GM23248 (cell line): Measurements from ENCODE around the gene PRR36.

Experiments used
- EZH2 ChIP-seq: fragments of 200-600 bp; sonication (generic); IDR thresholded peaks from 2 replicates; pipeline ENCODE4 v1.6.1; 2018; ENCODE audit warnings: antibody characterized with exemption, mild to moderate bottlenecking; ENCODE audit not compliant: insufficient read depth, poor library complexity, severe bottlenecking
- EZH2phosphoT487 ChIP-seq: fragments of 200-600 bp; sonication (generic); IDR thresholded peaks from 2 replicates; pipeline ENCODE4 v1.6.1; 2018; ENCODE audit warnings: antibody characterized with exemption, moderate library complexity, mild to moderate bottlenecking, low read depth; ENCODE audit not compliant: insufficient read depth

DNA sequence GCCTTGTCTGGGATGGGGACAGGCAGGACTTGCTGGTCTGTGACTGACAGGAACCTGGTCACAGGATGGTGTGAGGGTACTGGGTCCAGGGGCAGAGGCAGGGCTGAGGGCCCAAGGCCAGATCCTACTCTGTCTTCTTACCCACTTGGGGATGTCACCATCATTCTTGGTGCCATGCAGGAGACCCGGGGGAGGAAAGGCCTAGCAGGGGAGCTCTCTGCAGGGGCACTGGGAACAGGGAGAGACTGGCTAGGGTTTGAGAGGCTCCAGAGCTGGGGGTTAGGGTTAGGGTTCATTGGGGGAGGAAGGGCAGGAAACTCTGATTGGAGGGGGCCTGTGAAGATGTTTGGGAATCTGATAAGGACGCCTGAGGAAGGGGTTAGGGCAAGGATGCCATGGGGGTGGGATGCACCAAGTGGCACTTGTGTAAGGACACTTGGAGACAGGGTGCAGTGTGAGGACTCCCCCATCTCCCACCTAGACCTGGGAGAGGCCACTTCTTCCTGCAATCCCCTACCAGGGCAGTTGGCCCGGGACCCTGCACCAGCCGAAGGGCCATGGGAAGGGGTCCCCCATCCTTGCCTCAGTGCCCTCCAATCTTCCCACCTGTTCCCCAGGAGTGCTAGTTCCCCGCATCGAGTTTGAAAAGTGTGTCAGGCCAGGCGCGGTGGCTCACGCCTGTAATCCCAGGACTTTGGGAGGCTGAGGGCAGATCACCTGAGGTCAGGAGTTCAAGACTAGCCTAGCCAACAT lies 6.9 kb downstream of the PRR36 start:
- no peak for TF ChIP-seq EZH2phosphoT487
- TF ChIP-seq EZH2, result no peak
